Endothelial cell of umbilical vein (primary cell): ENCODE data around the gene SFXN4. TPM values are rescaled to one million over a fixed set of nuclear protein-coding genes. Genes with fewer than 3 reads are reported as not detected.

Experiments
- BruUV-seq: library from RNA; stranded (reverse); fragments of 400-500 nt; replicated peaks from 2 replicates; lab custom pipeline; 2021; lab: Mats Ljungman, UMichigan
- CTCF ChIA-PET: fragments of 300-600, 350-600 bp; sonication (Branson Sonifier 250); formaldehyde crosslinking; loops from one replicate; lab custom pipeline; 2021; ENCODE audit warnings: antibody characterized with exemption, inconsistent platforms; lab: Charles Lee
- POLR2A ChIA-PET: fragments of 300-600, 350-600 bp; sonication (Branson Sonifier 250); formaldehyde crosslinking; loops from one replicate; lab custom pipeline; 2021; ENCODE audit warnings: antibody characterized with exemption, inconsistent platforms; lab: Charles Lee
- DNase-seq: peaks from one replicate; pipeline ENCODE4 v3.0.0-alpha.2; 2011; ENCODE audit warnings: low read depth, low spot score
- FAIRE-seq: peaks from 2 replicates; lab custom pipeline; 2011; peaks lifted over from hg19 to GRCh38; lab: Jason Lieb, UNC
- H2AFZ ChIP-seq: 2 replicates; pipeline ENCODE4 v1.6.0; 2012; ENCODE audit warnings: low read depth, low read length, control low read depth, inconsistent platforms
- H3K27ac ChIP-seq: 2 replicates; pipeline ENCODE4 v1.5.1; 2011; ENCODE audit warnings: low read depth, mild to moderate bottlenecking, control low read depth, low read length, moderate library complexity; ENCODE audit not compliant: insufficient read depth
- H3K27me3 ChIP-seq, 2 experiments: 2 replicates each; pipeline versions ENCODE4 v1.6.0 to v1.6.1; 2011; ENCODE audit warnings: low read length in 2 of 2, mixed read lengths in 1 of 2; ENCODE audit not compliant: control insufficient read depth in 2 of 2, insufficient read depth in 2 of 2
- H3K36me3 ChIP-seq, 2 experiments: 2 replicates in 1 of 2; 3 replicates in 1 of 2; pipeline ENCODE4 v1.5.1; 2011; ENCODE audit warnings: low read length in 2 of 2, mild to moderate bottlenecking in 1 of 2, moderate library complexity in 1 of 2; ENCODE audit not compliant: control insufficient read depth in 2 of 2, insufficient read depth in 2 of 2; ENCODE audit errors: extremely low read depth in 1 of 2
- H3K4me1 ChIP-seq: 3 replicates; pipeline ENCODE4 v1.5.1; 2011; ENCODE audit warnings: mild to moderate bottlenecking, low read length; ENCODE audit not compliant: control insufficient read depth, insufficient read depth; ENCODE audit errors: extremely low read depth
- H3K4me2 ChIP-seq: 2 replicates; pipeline ENCODE4 v1.6.1; 2011; ENCODE audit warnings: low read length, control low read depth, mixed read lengths; ENCODE audit not compliant: insufficient read depth
- H3K4me3 ChIP-seq, 3 experiments: fragments of 200-600 bp in 1 of 3; sonication (generic), shearing (Covaris generic) in 1 of 3; replicated peaks in 1 of 3; 2 replicates each; pipeline ENCODE4 v1.5.1; 2011 to 2016; ENCODE audit warnings: control low read depth in 3 of 3, low read length in 3 of 3, mild to moderate bottlenecking in 2 of 3, inconsistent platforms in 1 of 3, low read depth in 1 of 3, moderate library complexity in 1 of 3; ENCODE audit not compliant: insufficient read depth in 1 of 3
- H3K79me2 ChIP-seq: 2 replicates; pipeline ENCODE4 v1.6.0; 2012; ENCODE audit warnings: low read length, inconsistent platforms; ENCODE audit not compliant: control insufficient read depth, insufficient read depth
- H3K9ac ChIP-seq: replicated peaks from 2 replicates; pipeline ENCODE3; 2011; ENCODE audit warnings: low read length, control low read depth; ENCODE audit not compliant: insufficient read depth; ENCODE audit errors: extremely low read depth
- H3K9me1 ChIP-seq: replicated peaks from 3 replicates; pipeline ENCODE4 v1.6.0; 2011; ENCODE audit warnings: mild to moderate bottlenecking, low read length; ENCODE audit not compliant: control insufficient read depth, insufficient read depth; ENCODE audit errors: extremely low read depth
- H3K9me3 ChIP-seq: replicated peaks from 2 replicates; pipeline ENCODE4 v1.5.1; 2012; ENCODE audit warnings: low read length, inconsistent platforms; ENCODE audit not compliant: control insufficient read depth, insufficient read depth
- H4K20me1 ChIP-seq: replicated peaks from 2 replicates; pipeline ENCODE3; 2011; ENCODE audit warnings: mild to moderate bottlenecking, low read length; ENCODE audit not compliant: control insufficient read depth, insufficient read depth; ENCODE audit errors: extremely low read depth
- CTCF ChIP-seq, 2 donors: IDR thresholded peaks; 1 replicate in 1 of 2; 2 replicates in 1 of 2; pipeline ENCODE4 v1.5.1; 2011; ENCODE audit warnings: low read length in 2 of 2, mild to moderate bottlenecking in 2 of 2, moderate library complexity in 2 of 2, control low read depth in 1 of 2, inconsistent platforms in 1 of 2, low read depth in 1 of 2; ENCODE audit not compliant: insufficient read depth in 1 of 2; ENCODE audit errors: extremely low read depth in 1 of 2
- EZH2 ChIP-seq: IDR thresholded peaks from 2 replicates; pipeline ENCODE4 v1.6.1; 2012; ENCODE audit warnings: borderline replicate concordance, low read depth, mild to moderate bottlenecking, moderate library complexity, low read length, inconsistent platforms; ENCODE audit not compliant: severe bottlenecking
- FOS ChIP-seq: IDR thresholded peaks from 2 replicates; pipeline ENCODE4 v1.6.1; 2011; ENCODE audit warnings: mild to moderate bottlenecking, low read length, moderate library complexity, borderline replicate concordance; ENCODE audit not compliant: insufficient read depth
- GATA2 ChIP-seq: IDR thresholded peaks from 2 replicates; pipeline ENCODE4 v1.7.0; 2011; ENCODE audit warnings: low read depth, mild to moderate bottlenecking, moderate library complexity, mixed read lengths, low read length; ENCODE audit not compliant: insufficient read length, insufficient read depth
- JUN ChIP-seq: IDR thresholded peaks from 2 replicates; pipeline ENCODE4 v1.6.1; 2011; ENCODE audit warnings: borderline replicate concordance, low read depth; ENCODE audit not compliant: insufficient read length, insufficient read depth
- MYC ChIP-seq: IDR thresholded peaks from one replicate; pipeline ENCODE4 v1.6.1; 2011; ENCODE audit warnings: mild to moderate bottlenecking, low read depth, low read length
- POLR2A ChIP-seq: IDR thresholded peaks from 2 replicates; pipeline ENCODE4 v1.6.1; 2012; ENCODE audit warnings: low read depth, mild to moderate bottlenecking, control low read depth, low read length
- POLR2AphosphoS5 ChIP-seq: IDR thresholded peaks from 2 replicates; pipeline ENCODE4 v1.6.1; 2012; ENCODE audit warnings: low read depth, mild to moderate bottlenecking, control low read depth, low read length, moderate library complexity; ENCODE audit not compliant: insufficient read depth
- dilution Hi-C: fragments of 300-500 bp; cut with MboI; formaldehyde crosslinking; loops from one replicate; pipeline ENCODE4 v1.15.0; 2019; ENCODE audit warnings: low sequenced_read_pairs; ENCODE audit not compliant: extremely low pct_ligation_motif_present
- intact Hi-C: fragments of 100-400 bp; cut with micrococcal nuclease; formaldehyde crosslinking; loops from one replicate; pipeline ENCODE4 v1.10.0; 2022
- polyA plus RNA-seq, 4 experiments: library from polyadenylated mRNA; depleted of rRNA in 3 of 4; stranded (reverse) in 3 of 4; unstranded in 1 of 4; fragments of >200 nt; gene quantifications; 2 replicates each; pipeline versions ENCODE4 v1.2.1 to v1.2.3, GENCODE V29; 2011 to 2012; ENCODE audit warnings: missing spikeins in 1 of 4
- total RNA-seq: library from RNA; stranded (reverse); gene quantifications from 2 replicates; pipeline ENCODE4 v1.2.3, GENCODE V29; 2021
- TF ChIP-seq, protein P1 (sequence below): IDR thresholded peaks from 2 replicates; pipeline ENCODE4 v1.6.1; 2011; ENCODE audit not compliant: insufficient read depth, insufficient read length

SFXN4 gene
- total and polyA plus RNA-seq, 2 donors (not counting 3 experiments of a cell fraction or from before 2014, with no cell fraction given): 11.1 to 14.5 TPM

- dilution Hi-C loops: no loop called here
Observed at GRCh38 chr10:119118231-119118630, 47.3 kb downstream of the SFXN4 start.

More at GRCh38 chr10:119118231-119118630, 47.3 kb downstream of the SFXN4 start:
- Histone ChIP-seq H2AFZ (no peak overlapping the region), H3K4me3 (no peak overlapping the region), H3K27ac (no peak overlapping the region), H3K4me2 (no peak overlapping the region), H4K20me1 (no peaks in the 10 kb centered on the region), H3K27me3 (no peaks in the 10 kb centered on the region), H3K9ac (no peak overlapping the region), H3K79me2 (no peaks in the 10 kb centered on the region), H3K4me1 (no peaks in the 10 kb centered on the region), H3K9me1 (no peaks in the 10 kb centered on the region), H3K36me3 (peaks cover 10 to 22% of the 10 kb centered on the region in 2 experiments), H3K9me3 (no peaks in the 10 kb centered on the region)
- no peak for DNase-seq
- TF ChIP-seq, protein P1, sequence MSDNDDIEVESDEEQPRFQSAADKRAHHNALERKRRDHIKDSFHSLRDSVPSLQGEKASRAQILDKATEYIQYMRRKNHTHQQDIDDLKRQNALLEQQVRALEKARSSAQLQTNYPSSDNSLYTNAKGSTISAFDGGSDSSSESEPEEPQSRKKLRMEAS: no peak
- TF ChIP-seq JUN: no peak
- TF ChIP-seq POLR2A: no peak
- no peak for TF ChIP-seq FOS
- no peak for TF ChIP-seq CTCF (IDR thresholded peaks at IDR 0.05; ENCODE audit: extremely low read depth in 1 of 2, insufficient read depth in 1 of 2, low read depth in 1 of 2, low read length in 2 of 2)
- TF ChIP-seq EZH2: no peak
- TF ChIP-seq POLR2AphosphoS5: no peak
- TF ChIP-seq MYC: no peak
- TF ChIP-seq GATA2: no peak
- no peak for FAIRE-seq
- ChIA-PET POLR2A (interaction anchor here (0.6 kb wide), 1 partner anchor 14 kb away, joined by 5 read pairs; the partner anchor contains the start of gene DENND10), CTCF (no interaction called here)
- intact Hi-C loops: no loop called here
- BruUV-seq: no TSS peak
